IMR-90 (cell line): ENCODE measurements around the gene TICAM2. TPM values are rescaled to one million over a fixed set of nuclear protein-coding genes. Genes with fewer than 3 reads are reported as not detected.

Source experiments
- ATAC-seq: fragments of 200-7000 bp; cut with Tn5 transposase; 2 replicates; pipeline ENCODE4 v1.9.1; 2020; ENCODE audit warnings: low read depth, mild to moderate bottlenecking, moderate library complexity
- BruUV-seq: library from RNA; stranded (reverse); fragments of 400-500 nt; replicated peaks from 2 replicates; lab custom pipeline; 2021; lab: Mats Ljungman, UMichigan
- CTCF ChIA-PET: fragments of 300-600 bp; formaldehyde crosslinking; extraction: SDS; loops from one replicate; lab custom pipeline; 2021; ENCODE audit warnings: antibody characterized with exemption; lab: Yijun Ruan, JAX
- POLR2A ChIA-PET: fragments of 300-600 bp; sonication (Branson Sonifier 250); formaldehyde crosslinking; loops from one replicate; lab custom pipeline; 2022; ENCODE audit warnings: antibody characterized with exemption; ENCODE audit not compliant: unreplicated experiment; lab: Charles Lee
- DNase-seq: peaks from one replicate; pipeline ENCODE4 v3.0.0; 2013
- H2AFZ ChIP-seq: replicated peaks from 2 replicates; pipeline ENCODE3; 2013; ENCODE audit warnings: low read length, mild to moderate bottlenecking; ENCODE audit not compliant: poor library complexity
- H2AK5ac ChIP-seq: 2 replicates; pipeline ENCODE4 v1.6.1; 2013; ENCODE audit warnings: low read depth, low read length, inconsistent platforms
- H2AK9ac ChIP-seq: replicated peaks from 2 replicates; pipeline ENCODE3; 2013; ENCODE audit warnings: mild to moderate bottlenecking, low read depth, low read length, moderate library complexity; ENCODE audit not compliant: poor library complexity
- H2BK120ac ChIP-seq: 2 replicates; pipeline ENCODE4 v1.6.1; 2013; ENCODE audit warnings: low read depth, low read length, inconsistent platforms
- H2BK15ac ChIP-seq: 3 replicates; pipeline ENCODE4 v1.6.1; 2013; ENCODE audit warnings: low read depth, low read length, inconsistent platforms
- H2BK20ac ChIP-seq: 2 replicates; pipeline ENCODE4 v1.6.1; 2013; ENCODE audit warnings: low read depth, mild to moderate bottlenecking, inconsistent platforms, low read length, moderate library complexity
- H2BK5ac ChIP-seq: 2 replicates; pipeline ENCODE4 v1.6.1; 2013; ENCODE audit warnings: mild to moderate bottlenecking, low read depth, low read length, inconsistent platforms; ENCODE audit not compliant: poor library complexity, severe bottlenecking
- H3K14ac ChIP-seq: replicated peaks from 2 replicates; pipeline ENCODE4 v1.6.1; 2013; ENCODE audit warnings: low read depth, low read length, inconsistent platforms
- H3K18ac ChIP-seq: 2 replicates; pipeline ENCODE4 v1.6.1; 2013; ENCODE audit warnings: low read depth, low read length, control low read depth
- H3K23ac ChIP-seq: 2 replicates; pipeline ENCODE4 v1.6.1; 2013; ENCODE audit warnings: low read depth, low read length, inconsistent platforms
- H3K27ac ChIP-seq: 2 replicates; pipeline ENCODE4 v1.5.1; 2013; ENCODE audit warnings: mild to moderate bottlenecking, control low read depth, low read length; ENCODE audit not compliant: insufficient read depth
- H3K27me3 ChIP-seq: 2 replicates; pipeline ENCODE4 v1.6.1; 2013; ENCODE audit warnings: low read length; ENCODE audit not compliant: control insufficient read depth, insufficient read depth
- H3K36me3 ChIP-seq: 2 replicates; pipeline ENCODE4 v1.6.1; 2013; ENCODE audit warnings: low read length, mixed read lengths; ENCODE audit not compliant: control insufficient read depth, insufficient read depth
- H3K4ac ChIP-seq: 2 replicates; pipeline ENCODE4 v1.6.1; 2013; ENCODE audit warnings: low read depth, low read length, inconsistent platforms
- H3K4me1 ChIP-seq: 2 replicates; pipeline ENCODE4 v1.6.1; 2013; ENCODE audit warnings: low read length, mixed read lengths; ENCODE audit not compliant: control insufficient read depth, insufficient read depth
- H3K4me2 ChIP-seq: 2 replicates; pipeline ENCODE4 v1.6.1; 2013; ENCODE audit warnings: low read depth, mild to moderate bottlenecking, control low read depth, low read length, moderate library complexity
- H3K4me3 ChIP-seq: 2 replicates; pipeline ENCODE4 v1.5.1; 2013; ENCODE audit warnings: low read depth, mild to moderate bottlenecking, control low read depth, low read length, moderate library complexity; ENCODE audit not compliant: insufficient read depth
- H3K56ac ChIP-seq: 2 replicates; pipeline ENCODE4 v1.6.1; 2013; ENCODE audit warnings: low read length, inconsistent platforms; ENCODE audit not compliant: insufficient read depth; ENCODE audit errors: extremely low read depth
- H3K79me1 ChIP-seq, 2 experiments: 2 replicates each; pipeline ENCODE4 v1.6.1; 2013; ENCODE audit warnings: low read length in 2 of 2, inconsistent platforms in 1 of 2, low read depth in 1 of 2
- H3K9ac ChIP-seq: 2 replicates; pipeline ENCODE4 v1.6.1; 2013; ENCODE audit warnings: low read depth, low read length, control low read depth
- H3K9me1 ChIP-seq: 2 replicates; pipeline ENCODE4 v1.6.1; 2013; ENCODE audit warnings: low read length, inconsistent platforms; ENCODE audit not compliant: insufficient read depth
- H3K9me3 ChIP-seq: 2 replicates; pipeline ENCODE4 v1.6.1; 2013; ENCODE audit warnings: low read length; ENCODE audit not compliant: control insufficient read depth, insufficient read depth
- H4K20me1 ChIP-seq: 2 replicates; pipeline ENCODE4 v1.6.1; 2013; ENCODE audit warnings: low read length, inconsistent platforms; ENCODE audit not compliant: insufficient read depth
- H4K5ac ChIP-seq: 2 replicates; pipeline ENCODE4 v1.6.1; 2013; ENCODE audit warnings: mild to moderate bottlenecking, low read depth, low read length, control low read depth
- H4K8ac ChIP-seq, 2 experiments: 2 replicates each; pipeline ENCODE4 v1.6.1; 2013; ENCODE audit warnings: low read depth in 2 of 2, low read length in 2 of 2, control low read depth in 1 of 2, inconsistent platforms in 1 of 2
- H4K91ac ChIP-seq: 2 replicates; pipeline ENCODE4 v1.6.1; 2013; ENCODE audit warnings: low read depth, low read length, inconsistent platforms; ENCODE audit not compliant: insufficient read depth
- BHLHE40 ChIP-seq: fragments of 150-350 bp; IDR thresholded peaks from 2 replicates; pipeline ENCODE4 v1.6.1; 2016; ENCODE audit warnings: mild to moderate bottlenecking, low read depth, low read length
- POLR2A ChIP-seq: IDR thresholded peaks from 2 replicates; pipeline ENCODE4 v1.6.1; 2012; ENCODE audit warnings: mild to moderate bottlenecking, low read depth, low read length
- WGBS, 2 experiments: methylation state at CpG; one replicate each; pipeline versions ENCODE4 v1.1.5 to v1.1.7; 2013; ENCODE audit warnings: missing lambda C conversion rate in 2 of 2; ENCODE audit not compliant: insufficient read length in 1 of 2; ENCODE audit errors: extremely low coverage in 2 of 2; 5-methylcytosine and 5-hydroxymethylcytosine counted together
- dilution Hi-C: fragments of 300-500 bp; cut with HindIII; formaldehyde crosslinking; loops from one replicate; pipeline ENCODE4 v1.14.3; 2018; ENCODE audit warnings: low sequenced_read_pairs; ENCODE audit not compliant: unreplicated experiment
- in situ Hi-C: fragments of 300-500 bp; cut with MboI; formaldehyde crosslinking; loops from 3 replicates; pipeline ENCODE4 v1.14.3; 2019; ENCODE audit warnings: low sequenced_read_pairs, inconsistent platforms, mixed read lengths
- intact Hi-C: fragments of 100-400 bp; cut with micrococcal nuclease; formaldehyde crosslinking; loops from 2 replicates; pipeline ENCODE4 v1.10.0; 2022
- polyA plus RNA-seq, 3 experiments: library from polyadenylated mRNA; depleted of rRNA; stranded (reverse); fragments of >200 nt; gene quantifications; 2 replicates each; pipeline ENCODE4 v1.2.3, GENCODE V29; 2012; ENCODE audit warnings: low replicate concordance in 1 of 3
- total RNA-seq: library from RNA; depleted of rRNA; stranded (reverse); fragments of >200 nt; gene quantifications from 2 replicates; pipeline ENCODE4 v1.2.3, GENCODE V29; 2012

The TICAM2 gene
- total and polyA plus RNA-seq, 2 of the 4 experiments (the other 2 are of a cell fraction) = 2.9 to 4.3 TPM

GRCh38 chr5:115637507-115637906, 35.2 kb upstream of the TICAM2 start:
- dilution Hi-C loops = no loop called here

More at GRCh38 chr5:115637507-115637906, 35.2 kb upstream of the TICAM2 start:
- Histone ChIP-seq H3K18ac (no peak overlapping the region), H4K5ac (no peak overlapping the region), H3K9me3 (no peaks in the 10 kb centered on the region), H2AK9ac (no peak overlapping the region), H3K79me1 (no peaks in the 10 kb centered on the region), H3K27ac (no peak overlapping the region), H3K4me2 (no peak overlapping the region), H2BK15ac (no peak overlapping the region), H3K14ac (no peak overlapping the region), H2AFZ (no peak overlapping the region), H4K91ac (no peak overlapping the region), H2BK5ac (no peak overlapping the region), H4K20me1 (no peaks in the 10 kb centered on the region), H2AK5ac (no peak overlapping the region), H3K4ac (no peak overlapping the region), H2BK20ac (no peak overlapping the region), H3K9ac (no peak overlapping the region), H4K8ac (no peak overlapping the region), H2BK120ac (no peak overlapping the region), H3K4me1 (no peaks in the 10 kb centered on the region), H3K23ac (no peak overlapping the region), H3K4me3 (no peak overlapping the region), H3K9me1 (no peaks in the 10 kb centered on the region), H3K27me3 (peaks cover 4% of the 10 kb centered on the region), H3K56ac (no peak overlapping the region), H3K36me3 (no peaks in the 10 kb centered on the region)
- intact Hi-C loops = no loop called here
- no CpG with 5 or more reads among the region's 4 CpGs for WGBS, 2 experiments
- POLR2A ChIA-PET = no interaction called here
- in situ Hi-C loops = no loop called here
- ATAC-seq = no peak
- TF ChIP-seq BHLHE40 = no peak
- no peak for TF ChIP-seq POLR2A
- no peak for DNase-seq
- CTCF ChIA-PET = no interaction called here
- no TSS peak for BruUV-seq
